ENCODE data around the gene DCC. TPM values are rescaled to one million over a fixed set of nuclear protein-coding genes. Genes with fewer than 3 reads are reported as not detected.
"Not testable (repeated sequence)": the region's sequence is repeated elsewhere in the genome, so short reads cannot be mapped to it uniquely, and the experiment has no call there.

The DCC gene
- polyA plus RNA-seq, 4 donors: 9.6 to 35.6 (median 10.8) TPM

GRCh38 chr18:53441761-53442414, 1101.9 kb downstream of the DCC start:
- DNase-seq (ENCODE audit: low read depth in 4 of 4, low spot score in 3 of 4): no peak

- no peak for DNase-seq (ENCODE audit: low read depth in 4 of 4, low spot score in 3 of 4)
These were observed 1102.4 kb downstream of the DCC start for GRCh38 chr18:53442415-53442783.

GRCh38 chr18:53443336-53443735, 1103.3 kb downstream of the DCC start:
- DNase-seq (ENCODE audit: low read depth in 4 of 4, low spot score in 3 of 4): no peak

GRCh38 chr18:53443831-53444230, 1103.8 kb downstream of the DCC start:
- DNase-seq (ENCODE audit: low read depth in 4 of 4, low spot score in 3 of 4): no peak

- DNase-seq (ENCODE audit: low read depth in 4 of 4, low spot score in 3 of 4): no peak
These were observed 1111.9 kb downstream of the DCC start for GRCh38 chr18:53451902-53452301.

- no peak for DNase-seq (ENCODE audit: low read depth in 4 of 4, low spot score in 3 of 4)
These were observed 1117.1 kb downstream of the DCC start for GRCh38 chr18:53457068-53457467.

GRCh38 chr18:53458268-53458667, 1118.3 kb downstream of the DCC start:
- DNase-seq (ENCODE audit: low read depth in 4 of 4, low spot score in 3 of 4): no peak

GRCh38 chr18:53458944-53459580, 1119.1 kb downstream of the DCC start:
- DNase-seq (ENCODE audit: low read depth in 4 of 4, low spot score in 3 of 4): no peak

- DNase-seq (ENCODE audit: low read depth in 4 of 4, low spot score in 3 of 4): no peak
These were observed 1127.8 kb downstream of the DCC start for GRCh38 chr18:53467756-53468155.

- DNase-seq (ENCODE audit: low read depth in 4 of 4, low spot score in 3 of 4): not testable (repeated sequence)
These were observed 1128.2 kb downstream of the DCC start for GRCh38 chr18:53468173-53468572.

- DNase-seq (ENCODE audit: low read depth in 4 of 4, low spot score in 3 of 4): no peak
These were observed 1132.5 kb downstream of the DCC start for GRCh38 chr18:53472546-53472945.

- no peak for DNase-seq (ENCODE audit: low read depth in 4 of 4, low spot score in 3 of 4)
These were observed 1138.2 kb downstream of the DCC start for GRCh38 chr18:53478155-53478554.

GRCh38 chr18:53486296-53486695, 1146.3 kb downstream of the DCC start:
- DNase-seq (ENCODE audit: low read depth in 4 of 4, low spot score in 3 of 4): peak in 1 of 4 donors; percentile 25

- peak in 3 of 4 donors; percentile 27 to 45 (median 41) for DNase-seq (ENCODE audit: low read depth in 4 of 4, low spot score in 3 of 4)
These were observed 1149.3 kb downstream of the DCC start for GRCh38 chr18:53489266-53489665.

GRCh38 chr18:53490019-53490418, 1150.0 kb downstream of the DCC start:
- no peak for DNase-seq (ENCODE audit: low read depth in 4 of 4, low spot score in 3 of 4)

- no peak for DNase-seq (ENCODE audit: low read depth in 4 of 4, low spot score in 3 of 4)
These were observed 1156.0 kb downstream of the DCC start for GRCh38 chr18:53496028-53496427.

- no peak for DNase-seq (ENCODE audit: low read depth in 4 of 4, low spot score in 3 of 4)
These were observed 1164.0 kb downstream of the DCC start for GRCh38 chr18:53503914-53504441.

- no peak for DNase-seq (ENCODE audit: low read depth in 4 of 4, low spot score in 3 of 4)
These were observed 1168.5 kb downstream of the DCC start for GRCh38 chr18:53508529-53508928.

GRCh38 chr18:53509886-53510285, 1169.9 kb downstream of the DCC start:
- DNase-seq (ENCODE audit: low read depth in 4 of 4, low spot score in 3 of 4): no peak

GRCh38 chr18:53511725-53512124, 1171.7 kb downstream of the DCC start:
- DNase-seq (ENCODE audit: low read depth in 4 of 4, low spot score in 3 of 4): not testable (repeated sequence)

GRCh38 chr18:53521068-53521467, 1181.1 kb downstream of the DCC start:
- no peak for DNase-seq (ENCODE audit: low read depth in 4 of 4, low spot score in 3 of 4)
